ENCODE measurements around the gene SELENOW.
"Not testable (repeated sequence)": the region's sequence is repeated elsewhere in the genome, so short reads cannot be mapped to it uniquely, and the experiment has no call there.

DNA sequence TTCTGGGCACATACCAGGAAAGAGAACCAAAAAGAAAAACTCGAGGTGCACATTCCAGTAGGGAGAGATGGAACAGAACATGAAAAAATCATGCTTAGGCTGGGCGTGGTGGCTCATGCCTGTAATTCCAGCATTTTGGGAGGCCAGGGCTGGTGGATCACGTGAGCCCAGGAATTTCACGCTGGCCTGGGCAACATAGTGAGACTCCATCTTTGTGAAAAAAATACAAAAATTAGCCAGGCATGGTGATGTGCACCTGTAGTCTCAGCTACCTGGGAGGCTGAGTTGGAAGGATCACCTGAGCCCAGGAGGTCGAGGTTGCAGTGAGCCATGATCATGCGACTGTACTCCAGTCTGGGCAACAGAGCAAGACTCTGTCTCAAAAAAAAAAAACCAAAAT, 7.2 kb upstream of the SELENOW start:
- not testable (repeated sequence) for TF ChIP-seq YY1 (IDR thresholded peaks at IDR 0.05; ENCODE audit: insufficient read depth, insufficient read length); ZNF274 (IDR thresholded peaks at IDR 0.05; ENCODE audit: low read depth, low read length); SUZ12 (IDR thresholded peaks at IDR 0.05; ENCODE audit: extremely low read depth, insufficient read depth, insufficient read length)

Data from NT2/D1 (cell line).